ENCODE data around the gene NBAS. TPM values are rescaled to one million over a fixed set of nuclear protein-coding genes. Genes with fewer than 3 reads are reported as not detected.

The NBAS gene
- total and polyA plus RNA-seq, 9 of the 15 experiments (the other 6 are each of a cell fraction or from before 2014, with no cell fraction given) = 15.3 to 94.4 (median 69.9) TPM

GRCh38 chr2:15560140-15560987 lies 770 bp downstream of the NBAS start (continued):
- TF ChIP-seq ZNF592 (IDR thresholded peaks at IDR 0.05) = no peak
- TF ChIP-seq SETDB1 (IDR thresholded peaks at IDR 0.05; ENCODE audit: low read length) = no peak
- TF ChIP-seq RBM39 (optimal IDR thresholded peaks at IDR 0.05; ENCODE audit: low read depth, low read length) = no peak
- TF ChIP-seq ZKSCAN1 (IDR thresholded peaks at IDR 0.05; ENCODE audit: low read depth, low read length) = no peak
- TF ChIP-seq ZNF436 (CRISPR knock-in tag; IDR thresholded peaks at IDR 0.05) = no peak
- TF ChIP-seq, protein P1, sequence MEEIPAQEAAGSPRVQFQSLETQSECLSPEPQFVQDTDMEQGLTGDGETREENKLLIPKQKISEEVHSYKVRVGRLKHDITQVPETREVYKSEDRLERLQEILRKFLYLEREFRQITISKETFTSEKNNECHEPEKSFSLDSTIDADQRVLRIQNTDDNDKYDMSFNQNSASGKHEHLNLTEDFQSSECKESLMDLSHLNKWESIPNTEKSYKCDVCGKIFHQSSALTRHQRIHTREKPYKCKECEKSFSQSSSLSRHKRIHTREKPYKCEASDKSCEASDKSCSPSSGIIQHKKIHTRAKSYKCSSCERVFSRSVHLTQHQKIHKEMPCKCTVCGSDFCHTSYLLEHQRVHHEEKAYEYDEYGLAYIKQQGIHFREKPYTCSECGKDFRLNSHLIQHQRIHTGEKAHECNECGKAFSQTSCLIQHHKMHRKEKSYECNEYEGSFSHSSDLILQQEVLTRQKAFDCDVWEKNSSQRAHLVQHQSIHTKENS (CRISPR knock-in tag; IDR thresholded peaks at IDR 0.05) = no peak
- no peak for TF ChIP-seq CREB3L1 (IDR thresholded peaks at IDR 0.05; ENCODE audit: borderline replicate concordance, low read depth)
- no peak for TF ChIP-seq ZNF232 (CRISPR knock-in tag; IDR thresholded peaks at IDR 0.05)
- TF ChIP-seq TFE3 (CRISPR knock-in tag; IDR thresholded peaks at IDR 0.05) = no peak
- no peak for TF ChIP-seq IRF9 (tag; IDR thresholded peaks at IDR 0.05)
- TF ChIP-seq, protein P2, sequence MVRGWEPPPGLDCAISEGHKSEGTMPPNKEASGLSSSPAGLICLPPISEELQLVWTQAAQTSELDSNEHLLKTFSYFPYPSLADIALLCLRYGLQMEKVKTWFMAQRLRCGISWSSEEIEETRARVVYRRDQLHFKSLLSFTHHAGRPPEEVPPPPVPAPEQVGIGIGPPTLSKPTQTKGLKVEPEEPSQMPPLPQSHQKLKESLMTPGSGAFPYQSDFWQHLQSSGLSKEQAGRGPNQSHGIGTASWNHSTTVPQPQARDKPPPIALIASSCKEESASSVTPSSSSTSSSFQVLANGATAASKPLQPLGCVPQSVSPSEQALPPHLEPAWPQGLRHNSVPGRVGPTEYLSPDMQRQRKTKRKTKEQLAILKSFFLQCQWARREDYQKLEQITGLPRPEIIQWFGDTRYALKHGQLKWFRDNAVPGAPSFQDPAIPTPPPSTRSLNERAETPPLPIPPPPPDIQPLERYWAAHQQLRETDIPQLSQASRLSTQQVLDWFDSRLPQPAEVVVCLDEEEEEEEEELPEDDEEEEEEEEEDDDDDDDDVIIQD (CRISPR knock-in tag; IDR thresholded peaks at IDR 0.05) = no peak
- no peak for TF ChIP-seq ZNF431 (CRISPR knock-in tag; IDR thresholded peaks at IDR 0.05)
- no peak for TF ChIP-seq XRCC4 (IDR thresholded peaks at IDR 0.05; ENCODE audit: extremely low read depth, insufficient read depth, insufficient read length)
- peak; percentile 64; the same call in 1 of the 2 replicates for TF ChIP-seq NFRKB (IDR thresholded peaks at IDR 0.05; ENCODE audit: low read depth)

Data from K562 (cell line).